GM12874 (cell line): ENCODE results near the gene BASP1.

Source experiments
- CTCF ChIP-seq: IDR thresholded peaks from 2 replicates; pipeline ENCODE4 v1.5.1; 2011; ENCODE audit warnings: low read depth, mild to moderate bottlenecking, control low read depth, low read length, moderate library complexity; ENCODE audit not compliant: insufficient read depth

The BASP1 gene

GRCh38 chr5:17275289-17276158, 58.1 kb downstream of the BASP1 start:
- TF ChIP-seq CTCF: no peak

DNA sequence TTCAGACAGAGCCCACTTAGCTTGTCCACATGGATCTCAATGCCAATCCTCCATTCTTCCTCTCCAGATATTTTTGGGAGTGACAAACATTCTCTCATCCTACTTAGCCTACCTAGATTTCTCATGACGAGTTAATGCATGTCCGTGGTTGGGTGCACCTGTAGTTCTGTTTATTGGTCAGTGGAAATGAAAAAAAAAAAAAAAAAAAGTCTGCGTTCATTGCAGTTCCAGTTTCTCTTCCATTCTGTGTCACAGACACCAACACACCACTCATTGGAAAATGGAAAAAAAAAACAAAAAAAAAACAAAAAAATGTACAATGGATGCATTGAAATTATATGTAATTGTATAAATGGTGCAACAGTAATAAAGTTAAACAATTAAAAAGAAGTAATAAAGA, 59.0 kb downstream of the BASP1 start:
- no peak for TF ChIP-seq CTCF

DNA sequence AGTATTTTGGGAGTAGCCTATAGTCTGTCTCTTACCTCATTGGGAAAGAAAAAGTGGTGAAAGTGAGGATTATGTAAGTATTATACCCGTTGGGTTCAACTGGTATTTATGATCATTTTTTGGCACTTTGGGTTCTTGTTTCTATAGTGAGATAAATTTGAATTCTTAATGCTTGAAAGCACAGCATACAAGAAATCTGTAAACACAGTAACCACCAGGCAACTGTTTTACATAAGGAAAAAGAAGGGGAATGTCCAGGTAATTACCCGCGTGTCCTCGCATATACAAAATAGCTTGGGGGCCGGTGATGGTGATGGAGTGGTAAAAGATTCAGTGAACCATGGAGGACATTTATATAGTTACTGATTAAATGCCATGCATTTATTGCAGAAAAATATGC, 60.5 kb downstream of the BASP1 start:
- TF ChIP-seq CTCF: no peak

- TF ChIP-seq CTCF: no peak
Measured at GRCh38 chr5:17278931-17279330, 61.5 kb downstream of the BASP1 start.

GRCh38 chr5:17279487-17279886, 62.1 kb downstream of the BASP1 start:
- no peak for TF ChIP-seq CTCF

- TF ChIP-seq CTCF: no peak
Measured at GRCh38 chr5:17282283-17283120, 65.1 kb downstream of the BASP1 start.

DNA sequence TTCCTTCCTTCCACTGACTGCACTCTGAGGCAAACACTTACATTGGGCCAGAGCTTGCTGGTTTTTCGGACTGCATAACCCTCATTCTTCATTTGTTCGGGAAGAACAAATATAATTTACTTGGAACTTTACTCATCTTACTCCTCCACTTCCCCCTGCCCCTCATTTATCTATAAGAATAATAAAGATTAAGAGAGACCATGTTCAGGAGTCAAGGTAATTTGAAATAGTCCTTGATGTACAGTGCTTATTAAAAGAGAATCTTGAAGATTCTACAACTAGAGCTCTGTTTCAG, 65.6 kb downstream of the BASP1 start:
- no peak for TF ChIP-seq CTCF
